ENCODE measurements around the gene ARRDC1.

Gene ARRDC1

GRCh38 chr9:137650259-137650658, 44.8 kb downstream of the ARRDC1 start:
- peaks cover 47% of the 10 kb centered on the region for H3K4me1 Mint-ChIP-seq (ENCODE audit: low read depth)
- no peaks in the 10 kb centered on the region for H3K27me3 Mint-ChIP-seq
- DNase-seq: no peak
- no peak overlapping the region for H3K4me3 Mint-ChIP-seq
- H3K27ac Mint-ChIP-seq: peak overlapping the region; percentile 46
- H3K36me3 Mint-ChIP-seq (ENCODE audit: low read depth): peaks cover 85% of the 10 kb centered on the region
- no peaks in the 10 kb centered on the region for H3K9me3 Mint-ChIP-seq

- Mint-ChIP-seq H3K4me3 (no peak overlapping the region), H3K27ac (peak overlapping the region; percentile 14)
Observed at GRCh38 chr9:137650779-137651178, 45.3 kb downstream of the ARRDC1 start.

GRCh38 chr9:137656416-137656815, 50.9 kb downstream of the ARRDC1 start:
- Mint-ChIP-seq H3K9me3 (no peaks in the 10 kb centered on the region), H3K4me3 (no peak overlapping the region), H3K4me1 (ENCODE audit: low read depth) (peaks cover 38% of the 10 kb centered on the region), H3K27ac (no peak overlapping the region), H3K36me3 (ENCODE audit: low read depth) (peaks cover 54% of the 10 kb centered on the region), H3K27me3 (no peaks in the 10 kb centered on the region)
- no peak for DNase-seq

More at GRCh38 chr9:137650779-137651178, 45.3 kb downstream of the ARRDC1 start:
- no peaks in the 10 kb centered on the region for H3K27me3 Mint-ChIP-seq
- H3K36me3 Mint-ChIP-seq (ENCODE audit: low read depth): peaks cover 86% of the 10 kb centered on the region
- peaks cover 44% of the 10 kb centered on the region for H3K4me1 Mint-ChIP-seq (ENCODE audit: low read depth)
- no peaks in the 10 kb centered on the region for H3K9me3 Mint-ChIP-seq
- DNase-seq: no peak

GRCh38 chr9:137657606-137658005, 52.1 kb downstream of the ARRDC1 start:
- Mint-ChIP-seq H3K27me3 (no peaks in the 10 kb centered on the region), H3K27ac (no peak overlapping the region), H3K9me3 (no peaks in the 10 kb centered on the region), H3K4me1 (ENCODE audit: low read depth) (peaks cover 36% of the 10 kb centered on the region), H3K36me3 (ENCODE audit: low read depth) (peaks cover 44% of the 10 kb centered on the region), H3K4me3 (no peak overlapping the region)
- DNase-seq: no peak

- no peak overlapping the region for H3K4me3 Mint-ChIP-seq
- no peaks in the 10 kb centered on the region for H3K9me3 Mint-ChIP-seq
- no peaks in the 10 kb centered on the region for H3K27me3 Mint-ChIP-seq
- DNase-seq: no peak
- H3K36me3 Mint-ChIP-seq (ENCODE audit: low read depth): peaks cover 39% of the 10 kb centered on the region
- peak overlapping the region; percentile 26 for H3K27ac Mint-ChIP-seq
- peaks cover 40% of the 10 kb centered on the region for H3K4me1 Mint-ChIP-seq (ENCODE audit: low read depth)
Observed at GRCh38 chr9:137658781-137659180, 53.3 kb downstream of the ARRDC1 start.

- H3K27ac Mint-ChIP-seq: no peak overlapping the region
- H3K4me3 Mint-ChIP-seq: no peak overlapping the region
Observed at GRCh38 chr9:137660144-137660543, 54.7 kb downstream of the ARRDC1 start.

GRCh38 chr9:137663584-137663983, 58.1 kb downstream of the ARRDC1 start:
- peaks cover 47% of the 10 kb centered on the region for H3K36me3 Mint-ChIP-seq (ENCODE audit: low read depth)
- H3K27me3 Mint-ChIP-seq: no peaks in the 10 kb centered on the region
- peaks cover 54% of the 10 kb centered on the region for H3K4me1 Mint-ChIP-seq (ENCODE audit: low read depth)
- no peaks in the 10 kb centered on the region for H3K9me3 Mint-ChIP-seq
- H3K27ac Mint-ChIP-seq: no peak overlapping the region
- no peak overlapping the region for H3K4me3 Mint-ChIP-seq
- DNase-seq: no peak

More at GRCh38 chr9:137660144-137660543, 54.7 kb downstream of the ARRDC1 start:
- Mint-ChIP-seq H3K4me1 (ENCODE audit: low read depth) (peaks cover 42% of the 10 kb centered on the region), H3K9me3 (no peaks in the 10 kb centered on the region), H3K27me3 (no peaks in the 10 kb centered on the region), H3K36me3 (ENCODE audit: low read depth) (peaks cover 37% of the 10 kb centered on the region)
- DNase-seq: no peak

GRCh38 chr9:137664676-137665075, 59.2 kb downstream of the ARRDC1 start:
- Mint-ChIP-seq H3K4me1 (ENCODE audit: low read depth) (peaks cover 53% of the 10 kb centered on the region), H3K9me3 (no peaks in the 10 kb centered on the region), H3K4me3 (no peak overlapping the region), H3K27ac (no peak overlapping the region), H3K27me3 (no peaks in the 10 kb centered on the region), H3K36me3 (ENCODE audit: low read depth) (peaks cover 58% of the 10 kb centered on the region)
- no peak for DNase-seq

All from activated T-cell treated with anti-CD3 and anti-CD28 coated beads, Interleukin-2, amount 50 U/mL, for 24 hours (primary cell).